ENCODE results near the gene ADAM17.
"Not testable (repeated sequence)": the region's sequence is repeated elsewhere in the genome, so short reads cannot be mapped to it uniquely, and the experiment has no call there.

The ADAM17 gene

GRCh38 chr2:9560628-9561027 is 5.0 kb upstream of the ADAM17 start:
- no peak for DNase-seq

- no peak for DNase-seq
These were observed 3.3 kb upstream of the ADAM17 start for GRCh38 chr2:9558948-9559381.

GRCh38 chr2:9556121-9556743 is 602 bp upstream of the ADAM17 start:
- DNase-seq, result peak; percentile 15

DNA sequence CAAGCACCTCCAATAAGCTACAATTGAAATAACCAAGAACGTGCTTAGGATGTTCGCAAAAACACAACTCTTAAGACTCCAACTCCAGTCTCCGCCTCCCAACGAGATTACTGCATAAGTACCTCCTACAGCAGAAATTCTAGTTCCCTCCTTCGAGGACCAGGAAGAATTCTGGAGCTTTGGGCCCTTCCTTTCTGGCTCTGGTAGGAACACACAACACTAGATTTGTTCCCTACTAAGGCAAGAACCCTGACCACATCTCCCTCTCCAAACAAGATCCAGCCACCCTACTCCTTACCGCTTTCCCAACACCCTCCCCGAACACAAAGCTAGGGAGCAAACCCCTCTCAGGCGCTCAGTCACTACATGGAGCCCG is 721 bp downstream of the ADAM17 start:
- DNase-seq, result peak; percentile 7

DNA sequence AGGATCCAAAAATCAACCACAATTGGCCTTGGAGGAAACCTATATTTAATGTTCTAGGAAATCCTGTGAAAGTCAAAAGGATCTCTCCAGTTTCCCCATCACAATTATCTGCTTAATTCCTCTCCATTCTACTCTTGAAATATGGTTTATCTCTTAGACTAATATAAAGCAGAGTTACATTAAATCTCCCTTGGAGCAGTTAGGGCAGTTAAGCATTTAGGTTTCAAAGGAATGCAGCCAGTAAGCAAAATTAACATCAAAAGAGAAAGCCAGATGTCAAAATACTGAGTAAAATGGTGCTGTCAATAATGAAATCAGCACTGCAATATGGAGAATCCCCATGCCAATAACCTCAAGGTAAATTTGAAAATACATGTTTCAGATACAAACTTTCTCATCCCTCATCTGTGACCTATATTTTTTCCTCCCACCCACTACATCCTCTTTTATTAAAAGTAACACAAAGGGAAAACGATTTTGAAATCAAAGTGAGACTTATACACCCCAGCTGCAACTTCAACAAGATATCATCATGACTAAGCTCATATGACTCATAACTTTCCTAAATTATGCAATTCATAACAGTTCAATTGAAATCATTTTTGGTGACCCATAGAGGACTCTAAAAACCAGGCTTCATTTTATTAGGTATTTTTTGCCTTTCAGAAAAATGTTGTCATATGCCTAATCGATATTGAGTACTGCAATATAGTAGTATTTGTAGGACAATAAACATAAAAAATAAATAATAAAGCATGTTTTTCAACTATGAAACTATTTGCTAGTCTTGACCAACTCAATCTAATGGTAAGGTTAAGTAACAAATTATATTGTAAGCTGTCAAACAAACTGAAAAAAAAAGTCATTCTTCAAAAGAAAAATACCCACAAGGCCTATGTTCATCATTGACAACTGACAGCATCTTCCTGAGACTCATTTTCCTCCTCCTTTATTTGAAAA is 3.1 kb downstream of the ADAM17 start:
- no peak for DNase-seq

DNA sequence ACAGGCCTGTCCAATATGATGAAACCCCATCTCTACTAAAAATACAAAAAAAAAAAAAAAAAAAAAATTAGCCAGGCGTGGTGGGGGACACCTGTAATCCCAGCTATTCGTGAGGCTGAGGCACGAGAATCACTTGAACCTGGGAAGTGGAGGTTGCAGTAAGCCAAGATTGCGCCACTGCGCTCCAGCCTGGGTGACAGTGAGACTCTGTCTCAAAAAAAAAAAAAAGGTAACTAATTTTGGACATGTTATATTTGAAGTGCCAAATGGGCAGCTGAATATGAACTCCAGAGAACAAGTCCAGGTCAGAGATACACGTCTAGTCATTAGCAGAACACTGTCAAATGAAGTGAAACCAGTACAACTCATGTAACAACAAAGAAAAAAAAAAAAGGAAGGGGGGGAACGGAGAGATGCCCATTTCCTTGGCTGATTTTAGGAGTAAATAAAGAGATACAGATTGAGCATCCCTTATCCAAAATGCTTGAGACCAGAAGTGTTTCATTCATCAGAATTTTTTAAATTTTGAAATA is 4.7 kb downstream of the ADAM17 start:
- DNase-seq, result not testable (repeated sequence)

DNA sequence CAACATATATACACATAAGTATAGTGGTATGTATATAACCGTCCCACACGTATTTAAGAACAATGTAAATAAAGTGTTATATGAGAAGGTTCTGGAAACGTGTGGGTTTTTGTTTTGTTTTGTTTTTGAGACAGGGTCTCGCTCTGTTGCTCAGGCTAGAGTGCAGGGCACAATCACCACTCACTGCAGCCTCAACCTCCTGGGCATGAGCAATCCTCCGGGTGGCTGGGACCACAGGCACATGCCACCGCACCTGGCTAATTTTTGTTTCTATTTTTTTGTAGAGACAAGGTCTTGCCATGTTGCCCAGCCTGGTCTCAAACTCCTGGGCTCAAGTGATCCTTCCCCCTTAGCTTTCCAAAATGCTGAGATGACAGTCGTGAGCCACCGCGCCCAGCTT is 6.2 kb downstream of the ADAM17 start:
- DNase-seq, result no peak

DNA sequence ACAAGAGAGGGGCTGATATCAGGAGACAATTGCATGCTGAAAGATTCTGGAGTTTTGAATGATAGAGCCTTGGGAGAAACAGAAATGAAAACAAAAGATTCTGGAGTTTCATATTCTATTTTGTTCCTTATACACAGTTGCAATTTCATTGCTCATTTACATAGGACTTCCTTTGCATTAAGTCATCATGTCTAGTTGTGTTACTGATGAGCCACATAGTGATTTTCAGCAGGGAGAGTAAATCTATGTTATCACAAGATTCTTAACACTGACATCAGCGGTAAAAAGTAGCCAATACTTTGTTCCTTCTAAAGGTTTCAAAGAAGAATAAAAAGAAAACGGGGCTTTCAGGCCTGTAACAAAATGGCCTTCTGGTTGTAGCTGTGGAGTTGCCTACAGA is 7.1 kb downstream of the ADAM17 start:
- no peak for DNase-seq

DNA sequence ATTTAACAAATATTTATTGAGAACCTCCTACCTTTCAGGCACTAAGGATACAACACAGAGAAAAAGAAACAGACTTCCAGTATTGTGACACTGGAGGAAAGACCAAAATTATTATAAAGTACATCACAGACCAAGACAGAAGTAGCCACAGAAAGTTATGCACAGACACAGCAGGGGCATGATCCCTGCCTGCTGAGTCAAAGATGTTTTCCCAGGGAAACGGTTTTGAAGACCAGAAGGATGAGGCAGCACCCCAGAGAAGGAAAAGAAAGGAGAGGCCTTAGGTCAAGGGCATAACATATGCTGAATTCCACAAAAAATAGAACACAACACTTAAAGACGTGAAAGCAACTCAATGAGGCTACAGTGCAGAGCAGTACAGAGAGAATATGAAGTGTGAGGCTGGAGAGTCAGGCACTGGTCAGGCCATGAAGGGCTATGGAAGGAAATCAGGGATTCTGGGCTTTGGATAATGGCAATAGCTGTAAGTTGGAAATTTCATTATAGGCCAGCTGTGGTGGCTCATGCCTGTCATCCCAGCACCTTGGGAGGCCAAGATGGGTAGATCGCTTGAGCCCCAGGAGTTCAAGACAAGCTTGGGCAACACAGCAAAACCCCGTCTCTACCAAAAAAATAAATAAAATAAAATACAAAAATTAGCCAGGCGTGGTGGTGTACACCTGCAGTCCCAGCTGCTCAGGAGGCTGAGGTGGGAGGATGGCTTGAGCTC is 8.2 kb downstream of the ADAM17 start:
- no peak for DNase-seq

GRCh38 chr2:9545502-9545901 is 10.1 kb downstream of the ADAM17 start:
- no peak for DNase-seq

- no peak for DNase-seq
These were observed 12.1 kb downstream of the ADAM17 start for GRCh38 chr2:9543557-9543956.

GRCh38 chr2:9539531-9539930 is 16.1 kb downstream of the ADAM17 start:
- DNase-seq, result no peak

DNA sequence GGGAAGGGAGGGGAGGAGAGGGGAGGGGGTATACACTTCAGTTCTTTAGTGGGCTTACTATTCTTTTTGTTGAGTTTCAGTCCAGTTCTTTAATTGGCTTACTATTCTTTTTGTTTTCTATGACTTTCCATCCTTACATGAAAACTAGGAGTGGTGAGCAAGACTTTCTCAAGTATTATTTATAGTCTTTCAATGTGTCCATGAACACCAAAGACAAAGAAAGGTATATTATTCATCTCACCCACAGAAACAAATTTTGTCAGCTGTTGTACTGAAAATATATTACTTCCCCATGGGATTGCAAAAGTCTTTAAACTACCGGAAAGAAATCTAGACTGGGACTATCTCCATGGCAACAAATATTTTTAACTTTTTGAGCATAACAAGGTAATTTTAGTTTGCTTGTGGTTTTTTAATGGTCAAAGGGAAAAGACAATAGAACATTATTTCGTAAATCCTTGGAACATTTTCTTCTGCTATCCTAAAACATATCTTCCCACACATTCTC is 17.6 kb downstream of the ADAM17 start:
- DNase-seq, result no peak

- DNase-seq, result no peak
These were observed 19.1 kb downstream of the ADAM17 start for GRCh38 chr2:9536504-9536903.

DNA sequence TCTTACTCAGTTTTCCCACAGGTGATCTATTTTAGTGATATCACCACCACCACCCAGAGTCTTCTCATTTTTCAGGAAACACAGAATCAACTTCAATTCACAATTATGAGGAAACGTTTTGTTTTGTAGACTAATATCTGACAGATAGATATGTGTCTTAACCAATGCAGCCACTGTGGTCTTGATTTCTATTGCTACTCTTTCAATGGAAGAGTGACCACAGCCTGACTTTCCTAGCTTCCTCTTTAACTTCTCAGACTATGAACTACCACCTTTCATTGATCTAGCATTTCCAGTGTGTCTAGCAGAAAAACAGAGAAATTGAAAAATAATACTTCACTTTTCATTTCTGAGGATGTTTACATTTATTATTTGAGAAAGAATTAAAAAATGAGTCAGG is 20.5 kb downstream of the ADAM17 start:
- DNase-seq, result no peak

DNA sequence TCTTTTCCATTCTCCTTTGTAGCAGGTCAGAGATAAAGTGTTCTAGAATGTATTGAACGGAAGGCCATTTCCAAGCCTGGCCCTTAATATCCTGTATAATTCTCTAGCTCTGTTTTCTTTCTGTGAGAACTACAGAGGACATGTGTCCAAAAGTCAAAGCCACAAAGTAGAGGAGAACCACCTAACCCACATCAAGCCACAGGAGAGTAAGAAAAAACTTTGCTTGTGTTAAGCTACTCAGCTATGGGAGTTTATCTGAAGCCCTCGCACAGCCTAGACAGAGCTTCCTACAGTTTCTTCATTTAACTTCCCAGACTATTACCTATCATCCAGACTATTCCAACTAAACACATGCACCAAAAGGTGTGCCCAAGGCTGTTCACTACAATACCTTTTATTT is 22.0 kb downstream of the ADAM17 start:
- DNase-seq, result no peak

GRCh38 chr2:9532421-9532820 is 23.2 kb downstream of the ADAM17 start:
- no peak for DNase-seq

GRCh38 chr2:9527995-9528787 is 27.4 kb downstream of the ADAM17 start:
- no peak for DNase-seq

DNA sequence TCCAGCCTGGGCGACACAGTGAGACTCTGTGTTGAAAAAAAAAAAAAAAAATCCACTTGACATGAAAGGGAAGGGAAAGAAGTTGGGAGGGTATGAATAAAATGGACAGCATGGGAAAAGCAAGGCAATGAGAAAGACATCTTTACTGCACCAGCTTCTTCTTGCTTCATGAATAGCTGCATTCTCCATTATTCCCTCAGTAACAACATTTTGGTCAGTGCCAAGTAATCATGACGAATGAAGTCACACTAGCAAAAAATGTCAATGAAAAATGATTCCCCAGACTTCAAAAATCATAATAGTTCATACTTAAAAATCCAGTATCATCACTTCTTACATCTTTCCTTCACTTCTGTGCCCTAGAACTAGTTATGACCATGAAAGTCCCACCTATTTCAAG is 30.4 kb downstream of the ADAM17 start:
- no peak for DNase-seq

GRCh38 chr2:9524291-9524690 is 31.3 kb downstream of the ADAM17 start:
- DNase-seq, result no peak

- DNase-seq, result no peak
These were observed 36.4 kb downstream of the ADAM17 start for GRCh38 chr2:9519250-9519649.

DNA sequence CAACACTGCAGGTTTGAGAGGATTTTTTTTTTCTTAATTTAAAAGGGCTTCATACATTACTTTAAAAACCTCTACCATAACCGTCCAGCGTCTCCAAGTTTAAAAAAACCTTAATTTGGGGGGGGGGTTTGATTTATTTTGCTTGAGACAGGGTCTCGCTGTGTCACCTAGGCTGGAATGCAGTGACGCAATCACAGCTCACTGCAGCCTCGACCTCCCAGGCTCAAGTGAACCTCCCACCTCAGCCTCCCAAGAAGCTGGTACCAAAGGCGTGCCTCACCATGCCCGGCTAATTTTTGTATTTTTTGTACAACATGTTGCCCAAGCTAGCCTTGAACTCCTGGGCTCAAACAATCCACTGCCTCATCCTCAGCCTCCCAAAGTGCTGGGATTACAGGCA is 36.9 kb downstream of the ADAM17 start:
- no peak for DNase-seq

Data from activated gamma-delta T cell treated with Interleukin-2 at 50 U/mL for 16 hours (primary cell).